ENCODE results near the gene CDC25B.

CDC25B gene

DNA sequence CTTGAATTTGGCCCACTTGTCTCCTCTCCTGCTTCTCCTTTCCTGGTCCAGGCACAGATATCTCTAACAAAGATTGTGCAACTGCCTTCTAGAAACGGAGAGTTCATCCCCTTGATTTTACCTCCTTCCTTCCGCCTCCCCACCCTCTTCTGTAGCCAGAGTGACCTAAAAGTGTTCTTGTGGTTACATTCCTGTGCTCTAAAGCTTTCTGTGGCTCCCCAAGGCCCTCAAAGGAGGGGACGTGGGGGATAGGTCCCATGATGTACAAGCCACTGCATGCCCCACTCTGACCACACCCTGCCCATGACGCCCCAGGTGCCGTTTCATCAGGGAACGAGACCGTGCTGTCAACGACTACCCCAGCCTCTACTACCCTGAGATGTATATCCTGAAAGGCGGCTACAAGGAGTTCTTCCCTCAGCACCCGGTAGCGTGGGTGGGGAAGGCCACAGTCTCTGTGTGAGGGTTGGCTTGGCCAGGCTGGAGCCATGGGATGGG, 8.2 kb downstream of the CDC25B start:
- no peak for DNase-seq (ENCODE audit: low read depth)

DNA sequence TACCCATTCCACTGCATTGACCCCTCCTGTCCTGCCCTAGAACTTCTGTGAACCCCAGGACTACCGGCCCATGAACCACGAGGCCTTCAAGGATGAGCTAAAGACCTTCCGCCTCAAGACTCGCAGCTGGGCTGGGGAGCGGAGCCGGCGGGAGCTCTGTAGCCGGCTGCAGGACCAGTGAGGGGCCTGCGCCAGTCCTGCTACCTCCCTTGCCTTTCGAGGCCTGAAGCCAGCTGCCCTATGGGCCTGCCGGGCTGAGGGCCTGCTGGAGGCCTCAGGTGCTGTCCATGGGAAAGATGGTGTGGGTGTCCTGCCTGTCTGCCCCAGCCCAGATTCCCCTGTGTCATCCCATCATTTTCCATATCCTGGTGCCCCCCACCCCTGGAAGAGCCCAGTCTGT, 8.7 kb downstream of the CDC25B start:
- DNase-seq (ENCODE audit: low read depth): no peak

DNA sequence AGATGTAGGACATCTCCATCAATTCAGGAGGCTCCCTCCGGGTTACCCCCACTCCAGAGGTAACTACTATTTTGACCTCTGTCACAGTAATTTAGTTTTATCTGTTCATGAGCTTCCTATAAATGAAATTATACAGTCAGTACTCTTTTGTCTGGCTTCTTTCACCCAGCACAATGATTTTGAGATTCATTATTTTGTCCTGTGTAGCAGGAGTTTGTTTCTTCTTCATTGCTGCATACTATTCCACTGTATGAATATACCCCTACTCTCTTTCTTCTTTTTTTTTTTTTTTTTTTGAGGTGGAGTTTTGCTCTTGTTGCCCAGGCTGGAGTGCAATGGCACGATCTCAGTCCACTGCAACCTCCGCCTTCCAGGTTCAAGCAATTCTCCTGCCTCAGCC, 12.4 kb downstream of the CDC25B start:
- DNase-seq (ENCODE audit: low read depth): no peak

- DNase-seq (ENCODE audit: low read depth): peak; percentile 94
Observed at GRCh38 chr20:3811467-3812258, 15.6 kb downstream of the CDC25B start.

DNA sequence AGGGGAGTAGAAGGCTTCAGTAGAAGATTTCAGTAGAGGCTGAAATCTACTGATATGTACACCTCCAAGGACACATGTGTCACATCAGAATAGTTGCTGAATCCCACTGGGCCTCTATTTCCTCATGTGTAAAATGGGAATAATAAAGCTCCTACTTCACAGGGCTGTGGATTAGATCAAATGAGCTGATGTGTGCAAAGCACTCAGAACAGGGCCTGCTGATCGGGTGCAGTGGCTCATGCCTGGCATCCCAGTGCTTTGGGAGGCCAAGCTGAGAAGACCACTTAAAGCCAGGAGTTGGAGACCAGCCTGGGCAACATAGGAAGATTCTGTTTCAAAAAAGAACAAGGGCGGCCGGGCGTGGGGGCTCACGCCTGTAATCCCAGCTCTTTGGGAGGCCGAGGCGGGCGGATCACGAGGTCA, 16.2 kb downstream of the CDC25B start:
- no peak for DNase-seq (ENCODE audit: low read depth)

DNA sequence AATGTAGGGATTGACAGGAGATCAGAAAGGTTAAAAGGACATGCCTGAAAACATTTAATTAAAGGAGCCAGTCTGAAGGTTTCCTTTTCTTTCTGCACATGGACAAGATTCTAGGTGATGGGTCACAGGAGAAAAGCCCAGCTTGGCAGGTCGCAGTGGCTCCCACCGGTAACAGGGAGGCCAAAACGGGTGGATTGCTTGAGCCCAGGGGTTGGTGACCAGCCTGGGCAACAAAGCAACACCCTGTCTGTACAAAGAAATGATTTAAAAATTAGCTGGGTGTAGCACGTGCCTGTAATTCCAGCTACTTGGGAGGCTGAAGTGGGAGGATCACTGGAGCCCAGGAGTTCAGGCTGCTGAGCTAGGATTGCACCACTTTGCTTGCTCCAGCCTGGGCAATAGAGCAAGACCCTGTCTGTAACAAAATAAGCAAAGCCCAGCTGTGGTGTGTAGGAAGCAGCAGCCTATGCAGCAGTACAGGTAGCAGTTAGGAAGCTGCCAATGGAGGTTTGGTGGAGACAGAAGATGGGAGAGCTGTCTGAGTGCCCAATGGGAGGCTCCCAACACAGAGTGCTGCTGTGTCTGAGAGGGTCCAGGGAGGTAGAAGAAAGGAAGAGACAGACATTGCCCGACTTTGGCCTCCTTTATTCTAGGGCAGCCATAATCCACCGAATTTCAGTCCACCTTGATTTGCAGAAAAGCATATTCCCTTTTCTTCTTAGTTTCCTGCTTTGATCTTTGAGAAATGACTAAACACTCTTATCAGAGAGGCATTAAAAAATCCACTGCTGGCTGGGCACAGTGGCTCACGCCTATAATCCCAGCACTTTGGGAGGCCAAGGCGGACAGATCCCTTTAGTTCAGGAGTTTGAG, 17.1 kb downstream of the CDC25B start:
- no peak for DNase-seq (ENCODE audit: low read depth)

DNA sequence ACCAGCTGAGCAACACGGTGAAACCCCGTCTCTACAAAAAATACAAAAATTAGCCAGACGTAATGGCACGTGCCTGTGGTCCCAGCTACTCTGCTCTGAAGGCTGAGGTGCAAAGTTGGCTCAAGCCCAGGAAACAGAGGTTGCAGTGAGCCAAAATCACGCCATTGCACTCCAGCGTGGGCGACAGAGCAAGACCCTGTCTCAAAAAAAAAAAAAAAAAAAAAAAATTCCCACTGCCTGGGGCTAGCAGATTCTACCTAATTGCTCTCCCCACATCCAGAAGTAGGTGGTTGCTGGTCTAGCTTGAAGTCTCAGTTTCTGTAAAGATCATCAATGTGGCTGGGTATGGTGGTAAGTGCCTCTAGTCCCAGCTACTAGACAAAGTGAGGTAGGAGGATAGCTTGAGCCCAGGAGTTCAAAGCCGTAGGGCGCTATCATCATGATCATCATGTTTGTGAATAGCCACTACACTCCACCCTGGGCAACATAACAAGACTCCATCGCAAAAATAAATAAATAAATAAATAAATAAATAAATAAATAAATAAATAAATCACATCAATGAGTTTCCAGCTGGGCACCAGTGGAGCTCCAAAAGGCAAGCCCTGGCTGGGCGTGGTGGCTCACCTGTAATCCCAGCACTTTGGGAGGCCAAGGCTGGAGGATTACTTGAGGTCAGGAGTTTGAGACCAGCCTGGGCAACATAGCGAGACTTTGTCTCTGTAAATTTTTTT, 17.9 kb downstream of the CDC25B start:
- no peak for DNase-seq (ENCODE audit: low read depth)

DNA sequence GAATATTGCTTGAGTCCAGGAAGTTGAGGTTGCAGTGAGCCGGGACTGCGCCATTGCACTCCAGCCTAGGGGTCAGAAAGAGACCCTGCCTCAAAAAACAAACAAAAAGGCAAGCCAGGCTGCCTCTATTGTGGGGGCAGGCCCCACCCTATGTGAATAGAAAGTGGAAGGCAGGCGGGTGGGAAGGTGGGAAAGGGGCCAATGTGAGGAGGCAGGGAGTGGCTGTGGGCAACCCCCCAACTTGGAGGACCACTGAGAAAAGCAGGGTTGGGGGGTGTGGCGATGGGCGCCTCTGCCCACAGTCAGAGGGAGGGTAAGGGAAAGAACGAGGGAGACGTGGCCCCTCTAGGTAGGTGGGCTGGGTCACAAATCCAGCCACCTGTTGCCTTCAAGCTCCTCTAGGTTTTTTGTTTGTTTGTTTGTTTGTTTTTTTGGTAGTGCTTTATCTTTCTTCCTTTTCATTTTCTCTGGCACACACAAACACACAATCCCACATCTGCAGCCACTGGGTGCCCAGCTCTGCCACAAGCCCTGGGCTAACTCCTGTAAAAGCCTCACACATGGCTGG, 18.9 kb downstream of the CDC25B start:
- DNase-seq (ENCODE audit: low read depth): no peak

DNA sequence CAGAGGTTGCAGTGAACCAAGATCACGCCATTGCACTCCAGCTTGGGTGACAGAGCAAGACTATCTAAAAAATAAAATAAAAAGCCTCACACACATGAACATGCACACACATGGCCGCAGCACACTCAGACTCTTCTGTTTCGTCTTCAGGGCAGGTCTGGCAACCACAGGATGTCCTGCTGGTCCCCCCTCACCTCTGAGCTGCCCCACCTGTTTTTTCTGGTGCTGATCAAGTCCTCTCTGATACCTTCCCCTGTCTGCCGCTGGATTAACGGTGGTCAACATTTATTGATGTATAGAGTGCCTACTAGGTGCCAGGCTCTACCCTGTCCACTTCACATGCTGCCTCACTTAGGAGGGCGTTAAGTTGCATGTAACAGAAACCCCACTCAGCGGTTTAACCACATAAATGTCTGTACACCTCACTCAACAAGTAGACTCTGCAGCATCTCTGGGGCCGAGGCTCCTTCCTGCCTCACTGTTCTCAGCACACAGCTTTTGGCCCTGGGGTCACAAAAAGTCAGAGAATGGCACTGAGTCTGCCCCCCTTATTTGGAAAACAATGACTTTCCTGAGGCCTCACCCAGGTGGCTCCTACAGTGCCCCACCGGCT, 19.7 kb downstream of the CDC25B start:
- peak; percentile 22 for DNase-seq (ENCODE audit: low read depth)

- no peak for DNase-seq (ENCODE audit: low read depth)
Observed at GRCh38 chr20:3818155-3819151, 22.3 kb downstream of the CDC25B start.

DNA sequence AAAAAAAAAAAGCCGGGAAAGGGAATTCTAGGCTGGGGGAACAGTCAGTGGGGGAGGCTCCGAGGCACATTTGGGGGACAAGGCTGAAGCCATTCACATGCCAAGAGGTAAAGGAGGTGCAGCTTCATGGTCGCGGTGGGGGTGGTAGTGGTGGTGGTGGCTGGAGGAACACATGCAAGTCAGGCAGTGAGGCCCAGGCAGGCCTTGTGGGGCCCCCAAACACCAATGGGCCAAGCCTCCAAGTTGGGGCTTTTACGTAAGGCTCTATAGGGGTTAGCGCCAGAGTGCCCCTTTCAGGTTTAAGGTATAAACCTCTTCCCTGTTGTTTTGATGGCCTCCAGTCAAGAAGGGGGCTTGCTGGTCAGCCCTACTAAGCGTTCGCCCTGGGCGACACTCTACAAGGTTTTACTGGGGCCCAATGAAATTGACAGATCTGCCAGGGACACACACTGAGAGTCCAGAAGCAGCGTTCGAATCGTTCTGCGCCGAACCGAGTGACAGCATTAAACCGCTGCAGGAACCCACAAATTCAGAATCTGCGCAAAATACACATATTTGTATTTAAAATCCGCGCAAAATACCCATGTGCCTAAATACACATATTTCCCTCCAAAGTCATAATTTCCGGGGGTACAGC, 23.4 kb downstream of the CDC25B start:
- DNase-seq (ENCODE audit: low read depth): no peak

DNA sequence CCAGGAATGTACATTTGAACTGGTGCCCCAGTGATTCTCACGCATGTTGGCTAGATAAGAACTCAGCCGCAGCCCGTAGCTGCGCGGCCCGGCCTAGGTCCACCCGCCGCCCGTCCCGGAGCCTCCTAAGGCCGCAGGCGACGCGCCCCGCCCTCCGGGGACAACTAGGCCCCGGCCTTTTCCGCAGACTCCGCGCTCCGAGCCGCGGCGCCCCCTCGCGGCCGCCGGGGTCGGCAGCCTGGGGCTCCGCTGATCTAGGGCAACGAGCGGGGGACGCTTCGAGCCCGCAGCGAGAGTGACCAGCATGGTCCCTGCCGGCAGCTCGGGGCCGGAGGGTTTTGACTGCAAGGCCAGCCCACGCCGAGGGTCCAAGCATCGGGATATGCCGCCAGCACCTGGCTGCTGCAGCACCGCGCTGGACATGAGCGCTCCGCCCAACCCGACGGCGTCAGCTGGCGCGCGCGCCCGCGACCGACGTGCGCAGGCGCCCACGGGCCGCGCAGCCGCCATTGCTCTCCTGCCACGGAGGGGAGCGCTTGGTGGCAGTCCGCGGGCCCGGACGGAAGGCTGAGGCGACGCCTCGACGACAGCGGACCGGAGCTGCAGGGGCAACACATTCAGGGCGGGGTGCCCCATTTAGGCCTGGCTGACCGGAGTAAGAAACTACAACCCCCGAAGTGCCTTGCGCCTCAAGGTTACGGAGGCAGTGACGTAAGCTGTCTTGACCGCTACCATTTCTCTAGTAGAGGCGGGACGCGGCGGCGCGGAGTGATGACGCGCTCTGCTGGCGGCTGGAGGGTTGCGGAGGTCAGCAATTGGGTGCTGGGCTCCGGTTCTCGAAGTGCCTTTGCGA, 24.2 kb downstream of the CDC25B start, which contains the start of gene AP5S1:
Gene AP5S1, plus strand, starts transcription at position 500 of the 853 bp plus-strand sequence. CDS start 1,571 bp downstream, outside the sequence.
- peak; percentile 83 for DNase-seq (ENCODE audit: low read depth)

DNA sequence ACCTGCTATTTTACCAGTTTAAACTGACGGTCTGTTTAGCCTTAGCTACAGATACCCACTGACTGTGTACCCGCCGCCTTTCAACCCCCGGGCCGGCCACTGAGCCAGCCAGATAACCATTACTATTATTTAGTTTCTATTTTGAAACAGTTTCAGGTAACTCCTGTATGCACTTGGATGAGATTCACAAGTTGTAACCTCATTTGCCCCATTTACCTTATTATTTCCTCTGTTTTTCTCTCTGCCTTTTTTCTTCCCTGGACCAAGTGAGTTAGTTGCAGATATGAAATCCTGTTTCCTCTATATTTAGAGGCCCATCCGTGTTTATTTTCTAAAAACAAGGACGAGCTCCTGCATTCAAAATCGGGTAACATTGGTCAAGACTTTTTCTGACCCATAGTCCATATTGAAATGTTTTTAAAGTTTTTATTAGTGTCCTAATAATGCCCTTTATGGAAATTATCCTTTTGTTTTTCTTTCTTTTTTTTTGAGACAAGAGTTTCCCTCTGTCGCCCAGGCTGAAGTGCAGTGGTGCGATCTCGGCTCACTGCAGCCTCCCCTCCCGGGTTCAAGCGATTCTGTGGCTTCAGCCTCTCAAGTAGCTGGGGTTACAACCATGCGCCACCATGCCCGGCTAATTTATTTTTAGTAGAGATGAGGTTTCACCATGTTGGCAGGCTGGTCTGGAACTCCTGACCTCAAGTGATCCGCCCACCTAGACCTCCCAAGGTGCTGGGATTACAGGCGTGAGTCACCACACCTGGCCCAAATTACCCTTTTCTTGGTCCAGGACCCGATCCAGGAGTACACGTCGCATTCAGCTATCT, 25.0 kb downstream of the CDC25B start:
- DNase-seq (ENCODE audit: low read depth): no peak

- no peak for DNase-seq (ENCODE audit: low read depth)
Observed at GRCh38 chr20:3821996-3822395, 25.9 kb downstream of the CDC25B start.

DNA sequence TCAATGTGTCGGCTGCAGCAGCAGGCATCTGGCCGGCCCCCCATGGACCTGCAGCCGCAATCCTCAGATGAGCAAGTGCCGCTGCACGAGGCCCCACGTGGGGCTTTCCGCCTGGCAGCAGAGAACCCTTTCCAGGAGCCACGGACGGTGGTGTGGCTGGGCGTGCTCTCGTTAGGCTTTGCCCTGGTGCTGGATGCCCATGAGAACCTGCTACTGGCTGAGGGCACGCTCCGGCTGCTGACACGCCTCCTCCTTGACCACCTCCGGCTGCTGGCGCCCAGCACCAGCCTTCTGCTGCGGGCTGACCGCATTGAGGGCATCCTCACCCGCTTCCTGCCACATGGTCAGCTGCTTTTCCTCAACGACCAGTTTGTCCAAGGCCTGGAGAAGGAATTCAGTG, 27.8 kb downstream of the CDC25B start:
- no peak for DNase-seq (ENCODE audit: low read depth)

GRCh38 chr20:3825526-3825925, 29.4 kb downstream of the CDC25B start:
- DNase-seq (ENCODE audit: low read depth): no peak

DNA sequence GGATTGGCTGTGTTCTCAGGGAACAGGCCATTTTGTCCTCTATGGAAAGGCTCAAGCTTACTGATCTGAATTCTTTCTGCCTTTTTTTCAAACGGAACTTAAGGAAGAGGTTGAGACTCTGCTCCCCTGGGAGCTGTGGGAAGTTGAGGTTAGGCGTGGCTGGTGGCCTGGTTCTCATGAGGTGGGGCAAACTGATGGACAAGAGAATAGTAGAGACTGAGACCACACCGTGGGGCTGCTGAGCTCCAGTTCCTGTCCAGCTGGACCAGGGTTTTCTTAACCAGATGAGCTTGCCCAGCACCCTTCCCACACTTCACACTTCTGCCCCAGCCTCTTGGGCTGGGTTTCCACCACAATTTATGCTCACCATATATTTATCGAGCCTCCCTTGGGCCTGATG, 30.3 kb downstream of the CDC25B start:
- no peak for DNase-seq (ENCODE audit: low read depth)

DNA sequence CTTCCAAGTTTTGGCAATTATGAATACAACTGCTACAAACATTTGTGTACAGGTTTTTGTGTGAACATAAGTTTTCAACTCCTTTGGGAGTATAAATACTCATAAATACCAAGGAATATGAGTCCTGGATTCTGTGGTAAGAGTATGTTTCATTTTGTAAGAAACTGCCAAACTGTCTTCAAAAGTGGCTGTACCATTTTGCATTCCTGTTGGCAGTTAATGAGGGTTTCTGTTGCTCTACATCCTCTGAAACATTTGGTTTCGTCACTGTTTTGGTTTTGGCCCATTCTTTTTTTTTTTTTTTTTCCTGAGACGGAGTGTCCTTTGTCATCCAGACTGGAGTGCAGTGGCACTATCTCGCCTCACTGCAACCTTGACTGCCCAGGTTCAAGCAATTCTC, 32.7 kb downstream of the CDC25B start:
- no peak for DNase-seq (ENCODE audit: low read depth)
